Forelimb muscle (tissue), 1 donor: ENCODE data around the gene PCDHGA4. TPM values are rescaled to one million over a fixed set of nuclear protein-coding genes. Genes with fewer than 3 reads are reported as not detected.
"Not testable (repeated sequence)": the region's sequence is repeated elsewhere in the genome, so short reads cannot be mapped to it uniquely, and the experiment has no call there.

Experiments
- DNase-seq: peaks from one replicate; pipeline ENCODE4 v3.0.0-alpha.2; 2013; ENCODE audit warnings: low read depth
- polyA plus RNA-seq: library from polyadenylated mRNA; unstranded; fragments of 120-200 nt; gene quantifications from one replicate; pipeline ENCODE4 v1.2.1, GENCODE V29; 2013; ENCODE audit not compliant: insufficient read length

PCDHGA4 gene
- polyA plus RNA-seq, 1 donor = 1.0 TPM

DNA sequence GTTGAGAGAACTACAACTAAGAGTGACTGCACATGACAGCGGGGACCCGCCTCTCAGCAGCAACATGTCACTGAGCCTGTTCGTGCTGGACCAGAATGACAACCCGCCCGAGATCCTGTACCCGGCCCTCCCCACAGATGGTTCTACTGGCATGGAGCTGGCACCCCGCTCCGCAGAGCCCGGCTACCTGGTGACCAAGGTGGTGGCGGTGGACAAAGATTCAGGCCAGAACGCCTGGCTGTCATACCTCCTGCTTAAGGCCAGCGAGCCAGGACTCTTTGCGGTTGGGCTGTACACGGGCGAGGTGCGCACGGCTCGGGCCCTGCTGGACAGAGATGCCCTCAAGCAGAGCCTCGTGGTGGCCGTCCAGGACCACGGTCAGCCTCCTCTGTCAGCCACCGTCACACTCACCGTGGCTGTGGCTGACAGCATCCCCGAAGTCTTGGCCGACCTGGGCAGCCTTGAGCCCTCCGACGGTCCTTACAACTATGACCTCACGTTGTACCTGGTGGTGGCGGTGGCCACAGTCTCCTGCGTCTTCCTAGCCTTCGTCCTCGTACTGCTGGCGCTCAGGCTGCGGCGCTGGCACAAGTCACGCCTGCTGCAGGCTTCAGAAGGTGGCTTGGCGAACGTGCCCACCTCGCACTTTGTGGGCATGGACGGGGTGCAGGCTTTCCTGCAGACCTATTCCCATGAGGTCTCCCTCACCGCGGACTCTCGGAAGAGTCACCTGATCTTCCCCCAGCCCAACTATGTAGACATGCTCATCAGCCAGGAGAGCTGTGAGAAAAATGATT, 29.8 kb downstream of the PCDHGA4 start:
- DNase-seq = no peak

DNA sequence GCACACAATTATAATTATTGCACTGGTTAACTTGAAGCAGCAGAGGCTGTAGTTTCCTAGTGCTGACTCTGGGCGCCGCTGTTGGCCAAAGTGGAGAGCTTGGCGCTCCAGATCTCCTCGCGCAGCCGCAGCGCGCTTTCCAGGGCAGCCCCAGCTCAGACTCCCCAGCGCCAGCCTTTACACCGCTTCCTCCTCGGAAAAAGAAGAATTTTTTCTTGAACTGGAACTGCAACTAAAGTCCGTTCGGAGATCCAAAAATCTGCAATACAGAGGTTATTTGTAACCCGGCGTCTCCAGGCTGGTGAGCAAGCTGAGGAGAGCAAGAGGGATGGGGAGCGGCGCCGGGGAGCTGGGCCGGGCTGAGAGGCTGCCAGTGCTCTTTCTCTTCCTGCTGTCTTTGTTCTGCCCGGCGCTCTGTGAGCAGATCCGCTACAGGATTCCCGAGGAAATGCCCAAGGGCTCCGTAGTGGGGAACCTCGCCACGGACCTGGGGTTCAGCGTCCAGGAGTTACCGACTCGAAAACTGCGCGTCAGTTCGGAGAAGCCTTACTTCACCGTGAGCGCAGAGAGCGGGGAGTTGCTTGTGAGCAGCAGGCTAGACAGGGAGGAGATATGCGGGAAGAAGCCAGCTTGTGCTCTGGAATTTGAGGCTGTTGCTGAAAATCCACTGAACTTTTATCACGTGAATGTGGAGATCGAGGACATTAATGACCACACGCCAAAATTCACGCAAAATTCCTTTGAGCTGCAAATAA, 32.9 kb downstream of the PCDHGA4 start, which contains the start of gene PCDHGB4:
TSS of gene PCDHGB4 (plus strand) at position 142 of the 755 bp plus-strand sequence. CDS start at position 329, 187 bp downstream.
- DNase-seq = not testable (repeated sequence)

DNA sequence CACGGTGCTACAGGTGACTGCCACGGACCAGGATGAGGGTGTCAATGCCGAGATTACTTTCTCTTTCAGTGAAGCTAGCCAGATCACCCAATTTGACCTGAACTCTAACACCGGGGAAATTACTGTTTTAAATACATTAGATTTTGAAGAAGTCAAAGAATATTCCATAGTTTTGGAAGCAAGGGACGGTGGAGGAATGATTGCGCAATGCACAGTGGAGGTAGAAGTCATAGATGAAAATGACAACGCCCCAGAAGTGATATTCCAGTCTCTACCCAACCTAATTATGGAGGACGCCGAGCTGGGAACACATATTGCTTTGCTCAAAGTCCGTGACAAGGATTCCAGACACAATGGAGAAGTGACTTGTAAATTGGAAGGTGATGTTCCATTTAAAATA, 33.8 kb downstream of the PCDHGA4 start:
- DNase-seq = no peak

DNA sequence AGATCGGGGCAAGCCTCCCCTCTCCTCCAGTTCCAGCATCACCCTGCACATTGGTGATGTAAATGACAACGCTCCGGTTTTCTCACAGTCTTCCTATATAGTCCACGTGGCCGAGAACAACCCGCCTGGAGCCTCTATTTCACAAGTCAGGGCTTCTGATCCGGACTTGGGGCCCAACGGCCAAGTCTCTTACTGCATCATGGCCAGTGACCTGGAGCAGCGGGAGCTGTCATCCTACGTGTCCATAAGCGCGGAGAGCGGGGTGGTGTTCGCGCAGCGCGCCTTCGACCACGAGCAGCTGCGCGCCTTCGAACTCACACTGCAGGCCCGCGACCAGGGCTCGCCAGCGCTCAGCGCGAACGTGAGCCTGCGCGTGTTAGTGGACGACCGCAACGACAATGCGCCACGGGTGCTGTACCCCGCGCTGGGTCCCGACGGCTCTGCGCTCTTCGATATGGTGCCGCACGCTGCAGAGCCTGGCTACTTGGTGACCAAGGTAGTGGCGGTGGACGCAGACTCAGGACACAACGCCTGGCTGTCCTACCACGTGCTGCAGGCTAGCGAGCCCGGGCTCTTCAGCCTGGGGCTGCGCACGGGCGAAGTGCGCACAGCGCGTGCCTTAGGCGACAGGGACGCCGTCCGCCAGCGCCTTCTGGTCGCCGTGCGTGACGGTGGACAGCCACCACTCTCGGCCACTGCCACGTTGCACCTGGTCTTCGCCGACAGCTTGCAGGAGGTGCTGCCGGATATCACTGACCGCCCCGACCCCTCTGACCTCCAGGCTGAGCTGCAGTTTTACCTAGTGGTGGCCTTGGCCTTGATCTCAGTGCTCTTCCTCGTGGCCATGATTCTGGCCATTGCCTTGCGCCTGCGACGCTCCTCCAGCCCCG, 34.6 kb downstream of the PCDHGA4 start:
- DNase-seq = no peak

DNA sequence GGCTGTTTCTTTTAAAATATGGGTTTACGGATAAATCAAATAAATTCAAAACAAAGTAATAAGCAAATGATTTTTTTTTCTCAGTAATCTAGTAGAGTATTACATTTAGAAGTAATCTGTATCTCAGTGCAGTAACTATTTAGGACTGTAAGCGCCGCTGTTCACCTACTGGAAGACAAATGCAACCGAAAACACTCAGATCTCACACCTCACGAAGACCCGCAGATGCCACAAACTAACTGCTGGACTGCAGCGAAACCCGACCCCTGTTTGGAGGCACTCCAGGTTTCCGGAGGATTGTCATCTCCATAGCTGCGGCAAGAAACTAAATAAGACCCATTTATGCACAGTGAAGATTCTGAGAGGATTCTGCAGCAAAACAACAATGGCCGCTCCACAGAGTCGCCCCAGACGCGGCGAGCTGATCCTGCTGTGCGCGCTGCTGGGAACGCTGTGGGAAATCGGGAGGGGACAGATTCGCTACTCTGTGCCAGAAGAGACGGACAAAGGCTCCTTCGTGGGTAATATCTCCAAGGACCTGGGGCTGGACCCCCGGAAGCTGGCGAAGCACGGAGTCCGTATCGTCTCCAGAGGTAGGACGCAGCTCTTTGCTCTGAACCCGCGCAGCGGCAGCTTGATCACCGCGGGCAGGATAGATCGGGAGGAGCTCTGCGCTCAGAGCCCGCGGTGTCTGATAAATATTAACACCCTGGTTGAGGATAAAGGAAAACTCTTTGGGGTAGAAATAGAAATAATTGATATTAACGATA, 37.8 kb downstream of the PCDHGA4 start, which contains the start of gene PCDHGA8:
TSS of gene PCDHGA8 (plus strand) at position 205 of the 770 bp plus-strand sequence. CDS start at position 386, 181 bp downstream.
- DNase-seq = no peak

DNA sequence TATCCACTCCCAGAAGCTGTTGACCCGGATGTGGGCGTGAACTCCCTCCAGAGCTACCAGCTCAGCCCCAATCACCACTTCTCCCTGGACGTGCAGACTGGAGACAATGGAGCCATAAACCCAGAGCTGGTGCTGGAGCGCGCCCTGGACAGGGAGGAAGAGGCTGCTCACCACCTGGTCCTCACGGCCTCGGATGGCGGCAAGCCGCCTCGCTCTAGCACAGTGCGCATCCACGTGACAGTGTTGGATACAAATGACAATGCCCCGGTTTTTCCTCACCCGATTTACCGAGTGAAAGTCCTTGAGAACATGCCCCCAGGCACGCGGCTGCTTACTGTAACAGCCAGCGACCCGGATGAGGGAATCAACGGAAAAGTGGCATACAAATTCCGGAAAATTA, 38.4 kb downstream of the PCDHGA4 start:
- DNase-seq = no peak

DNA sequence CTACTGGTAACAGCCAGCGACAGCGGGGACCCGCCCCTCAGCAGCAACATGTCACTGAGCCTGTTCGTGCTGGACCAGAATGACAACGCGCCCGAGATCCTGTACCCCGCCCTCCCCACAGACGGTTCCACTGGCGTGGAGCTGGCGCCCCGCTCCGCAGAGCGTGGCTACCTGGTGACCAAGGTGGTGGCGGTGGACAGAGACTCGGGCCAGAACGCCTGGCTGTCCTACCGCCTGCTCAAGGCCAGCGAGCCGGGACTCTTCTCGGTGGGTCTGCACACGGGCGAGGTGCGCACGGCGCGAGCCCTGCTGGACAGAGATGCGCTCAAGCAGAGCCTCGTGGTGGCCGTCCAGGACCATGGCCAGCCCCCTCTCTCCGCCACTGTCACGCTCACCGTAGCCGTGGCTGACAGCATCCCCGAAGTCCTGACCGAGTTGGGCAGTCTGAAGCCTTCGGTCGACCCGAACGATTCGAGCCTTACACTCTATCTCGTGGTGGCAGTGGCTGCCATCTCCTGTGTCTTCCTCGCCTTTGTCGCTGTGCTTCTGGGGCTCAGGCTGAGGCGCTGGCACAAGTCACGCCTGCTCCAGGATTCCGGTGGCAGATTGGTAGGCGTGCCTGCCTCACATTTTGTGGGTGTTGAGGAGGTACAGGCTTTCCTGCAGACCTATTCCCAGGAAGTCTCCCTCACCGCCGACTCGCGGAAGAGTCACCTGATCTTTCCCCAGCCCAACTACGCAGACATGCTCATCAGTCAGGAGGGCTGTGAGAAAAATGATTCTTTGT, 39.8 kb downstream of the PCDHGA4 start:
- not testable (repeated sequence) for DNase-seq

DNA sequence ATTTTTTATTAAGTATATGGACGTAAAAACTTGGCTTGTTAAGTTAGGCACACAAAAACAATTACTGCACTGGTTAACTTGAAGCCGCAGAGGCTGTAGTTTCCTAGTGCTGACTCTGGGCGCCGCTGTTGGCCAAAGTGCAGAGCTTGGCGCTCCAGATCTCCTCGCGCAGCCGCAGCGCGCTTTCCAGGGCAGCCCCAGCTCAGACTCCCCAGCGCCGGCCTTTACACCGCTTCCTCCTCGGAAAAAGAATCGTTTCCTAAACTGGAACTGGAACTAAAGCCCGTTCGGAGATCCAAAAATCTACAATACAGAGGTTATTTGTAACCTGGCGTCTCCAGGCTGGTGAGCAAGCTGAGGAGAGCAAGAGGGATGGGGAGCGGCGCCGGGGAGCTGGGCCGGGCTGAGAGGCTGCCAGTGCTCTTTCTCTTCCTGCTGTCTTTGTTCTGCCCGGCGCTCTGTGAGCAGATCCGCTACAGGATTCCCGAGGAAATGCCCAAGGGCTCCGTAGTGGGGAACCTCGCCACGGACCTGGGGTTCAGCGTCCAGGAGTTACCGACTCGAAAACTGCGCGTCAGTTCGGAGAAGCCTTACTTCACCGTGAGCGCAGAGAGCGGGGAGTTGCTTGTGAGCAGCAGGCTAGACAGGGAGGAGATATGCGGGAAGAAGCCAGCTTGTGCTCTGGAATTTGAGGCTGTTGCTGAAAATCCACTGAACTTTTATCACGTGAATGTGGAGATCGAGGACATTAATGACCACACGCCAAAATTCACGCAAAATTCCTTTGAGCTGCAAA, 43.1 kb downstream of the PCDHGA4 start, which contains the start of gene PCDHGB5:
TSS of gene PCDHGB5 (plus strand) at position 192 of the 796 bp plus-strand sequence. CDS start at position 373, 181 bp downstream.
- not testable (repeated sequence) for DNase-seq

DNA sequence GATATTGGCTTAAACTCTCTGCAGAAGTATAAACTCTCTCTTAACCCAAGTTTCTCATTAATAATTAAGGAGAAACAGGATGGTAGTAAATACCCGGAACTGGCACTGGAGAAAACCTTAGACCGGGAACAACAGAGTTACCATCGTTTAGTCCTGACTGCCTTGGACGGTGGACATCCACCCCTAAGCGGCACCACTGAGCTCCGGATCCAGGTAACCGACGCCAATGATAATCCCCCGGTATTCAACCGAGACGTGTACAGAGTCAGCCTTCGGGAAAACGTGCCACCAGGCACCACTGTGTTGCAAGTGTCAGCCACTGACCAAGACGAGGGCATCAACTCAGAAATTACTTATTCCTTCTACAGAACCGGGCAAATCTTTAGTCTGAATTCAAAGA, 43.8 kb downstream of the PCDHGA4 start:
- DNase-seq = no peak

DNA sequence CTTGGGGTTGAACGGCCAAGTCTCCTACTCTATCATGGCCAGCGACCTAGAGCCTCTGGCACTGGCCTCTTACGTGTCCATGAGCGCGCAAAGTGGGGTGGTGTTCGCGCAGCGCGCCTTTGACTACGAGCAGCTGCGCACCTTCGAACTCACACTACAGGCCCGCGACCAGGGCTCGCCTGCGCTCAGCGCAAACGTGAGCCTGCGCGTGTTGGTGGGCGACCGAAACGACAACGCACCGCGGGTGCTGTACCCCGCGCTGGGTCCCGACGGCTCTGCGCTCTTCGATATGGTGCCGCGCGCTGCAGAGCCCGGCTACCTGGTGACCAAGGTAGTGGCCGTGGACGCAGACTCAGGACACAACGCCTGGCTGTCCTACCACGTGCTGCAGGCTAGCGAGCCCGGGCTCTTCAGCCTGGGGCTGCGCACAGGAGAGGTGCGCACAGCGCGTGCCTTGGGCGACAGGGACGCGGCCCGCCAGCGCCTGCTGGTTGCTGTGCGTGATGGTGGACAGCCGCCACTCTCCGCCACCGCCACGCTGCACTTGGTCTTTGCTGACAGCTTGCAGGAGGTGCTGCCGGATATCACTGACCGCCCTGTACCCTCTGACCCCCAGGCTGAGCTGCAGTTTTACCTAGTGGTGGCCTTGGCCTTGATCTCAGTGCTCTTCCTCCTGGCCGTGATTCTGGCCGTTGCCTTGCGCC, 44.9 kb downstream of the PCDHGA4 start:
- DNase-seq = no peak

DNA sequence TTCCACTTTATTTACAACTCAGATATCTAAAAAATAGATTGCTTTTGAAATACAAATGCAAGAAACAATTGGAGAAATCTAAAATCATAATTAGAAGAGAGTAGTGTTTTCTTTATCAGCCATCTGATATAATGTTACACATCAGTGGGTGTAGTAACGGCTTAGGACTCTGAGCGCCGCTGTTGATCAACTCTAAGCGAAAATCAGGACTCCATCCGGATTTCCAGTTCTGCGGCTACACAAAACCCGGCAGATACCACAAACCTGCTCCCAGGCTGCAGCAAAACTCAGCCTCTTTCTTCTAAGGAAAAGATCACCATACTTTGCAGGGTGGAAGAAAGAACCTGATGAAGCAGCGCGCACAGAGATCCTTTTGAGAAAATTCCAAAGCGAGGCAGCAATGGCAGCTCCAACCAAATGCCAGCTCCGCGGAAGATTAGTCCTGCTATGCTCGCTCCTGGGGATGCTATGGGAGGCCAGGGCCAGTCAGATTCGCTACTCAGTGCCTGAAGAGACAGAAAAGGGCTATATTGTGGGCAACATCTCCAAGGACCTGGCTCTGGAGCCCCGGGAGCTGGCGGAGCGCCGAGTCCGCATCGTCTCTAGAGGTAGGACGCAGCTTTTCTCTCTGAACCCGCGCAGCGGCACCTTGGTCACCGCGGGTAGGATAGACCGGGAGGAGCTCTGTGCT, 47.9 kb downstream of the PCDHGA4 start, which contains the start of gene PCDHGA9:
TSS of gene PCDHGA9 (plus strand) at position 226 of the 691 bp plus-strand sequence. CDS start at position 401, 175 bp downstream.
- no peak for DNase-seq

DNA sequence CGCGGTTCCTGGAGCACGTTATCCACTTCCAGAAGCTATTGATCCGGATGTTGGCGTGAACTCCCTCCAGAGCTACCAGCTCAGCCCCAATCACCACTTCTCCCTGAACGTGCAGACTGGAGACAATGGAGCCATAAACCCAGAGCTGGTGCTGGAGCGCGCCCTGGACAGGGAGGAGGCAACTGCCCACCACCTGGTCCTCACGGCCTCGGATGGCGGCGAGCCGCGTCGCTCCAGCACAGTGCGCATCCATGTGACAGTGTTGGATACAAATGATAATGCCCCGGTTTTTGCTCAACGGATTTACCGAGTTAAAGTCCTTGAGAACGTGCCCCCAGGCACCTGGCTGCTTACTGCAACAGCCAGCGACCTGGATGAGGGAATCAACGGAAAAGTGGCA, 48.6 kb downstream of the PCDHGA4 start:
- no peak for DNase-seq

Other genes starting within 250 kb of the PCDHGA4 start
- 3.1 TPM for gene PCDHB4, start 233.2 kb upstream of the PCDHGA4 start, polyA plus RNA-seq
- 3.8 TPM for gene PCDHB5, start 219.8 kb upstream of the PCDHGA4 start, polyA plus RNA-seq
- 1.4 TPM for gene PCDHB6, start 205.0 kb upstream of the PCDHGA4 start, polyA plus RNA-seq
- 1.9 TPM for gene PCDHB7, start 182.4 kb upstream of the PCDHGA4 start, polyA plus RNA-seq
- 1.8 TPM for gene PCDHB8, start 177.2 kb upstream of the PCDHGA4 start, polyA plus RNA-seq
- gene PCDHB16, start 172.6 kb upstream of the PCDHGA4 start, polyA plus RNA-seq = 2.5 TPM
- gene PCDHB9, start 167.9 kb upstream of the PCDHGA4 start, polyA plus RNA-seq = 2.9 TPM
- gene PCDHB10, start 162.7 kb upstream of the PCDHGA4 start, polyA plus RNA-seq = 3.6 TPM
- gene PCDHB11, start 155.4 kb upstream of the PCDHGA4 start, polyA plus RNA-seq = 2.2 TPM
- gene PCDHB12, start 146.3 kb upstream of the PCDHGA4 start, polyA plus RNA-seq = 2.5 TPM
- gene PCDHB13, start 141.1 kb upstream of the PCDHGA4 start, polyA plus RNA-seq = 2.4 TPM
- 6.3 TPM for gene PCDHB14, start 131.7 kb upstream of the PCDHGA4 start, polyA plus RNA-seq
- 7.0 TPM for gene PCDHB15, start 109.6 kb upstream of the PCDHGA4 start, polyA plus RNA-seq
- 0.10 TPM for gene SLC25A2, start 51.0 kb upstream of the PCDHGA4 start, polyA plus RNA-seq
- 76.1 TPM for gene TAF7, start 34.2 kb upstream of the PCDHGA4 start, polyA plus RNA-seq
- 0.58 TPM for gene PCDHGA1, start 24.5 kb upstream of the PCDHGA4 start, polyA plus RNA-seq
- 2.1 TPM for gene PCDHGA2, start 16.3 kb upstream of the PCDHGA4 start, polyA plus RNA-seq
- gene PCDHGA3, start 11.2 kb upstream of the PCDHGA4 start, polyA plus RNA-seq = 1.1 TPM
- 0.49 TPM for gene PCDHGB1, start 4.9 kb upstream of the PCDHGA4 start, polyA plus RNA-seq
- 1.7 TPM for gene PCDHGB2, start 5.0 kb downstream of the PCDHGA4 start, polyA plus RNA-seq
- gene PCDHGA5, start 9.1 kb downstream of the PCDHGA4 start, polyA plus RNA-seq = 2.6 TPM
- 1.6 TPM for gene PCDHGB3, start 15.2 kb downstream of the PCDHGA4 start, polyA plus RNA-seq
- 2.6 TPM for gene PCDHGA6, start 18.9 kb downstream of the PCDHGA4 start, polyA plus RNA-seq
- gene PCDHGA7, start 27.7 kb downstream of the PCDHGA4 start, polyA plus RNA-seq = 1.4 TPM
- 1.7 TPM for gene PCDHGB4, start 32.7 kb downstream of the PCDHGA4 start, polyA plus RNA-seq
- 0.73 TPM for gene PCDHGA8, start 37.6 kb downstream of the PCDHGA4 start, polyA plus RNA-seq
- 3.1 TPM for gene PCDHGB5, start 42.9 kb downstream of the PCDHGA4 start, polyA plus RNA-seq
- 3.3 TPM for gene PCDHGA9, start 47.8 kb downstream of the PCDHGA4 start, polyA plus RNA-seq
- gene PCDHGB6, start 53.0 kb downstream of the PCDHGA4 start, polyA plus RNA-seq = 3.5 TPM
- 1.4 TPM for gene PCDHGA10, start 58.0 kb downstream of the PCDHGA4 start, polyA plus RNA-seq
- gene PCDHGB7, start 62.7 kb downstream of the PCDHGA4 start, polyA plus RNA-seq = 7.0 TPM
- 2.7 TPM for gene PCDHGA11, start 66.0 kb downstream of the PCDHGA4 start, polyA plus RNA-seq
- gene PCDHGA12, start 75.5 kb downstream of the PCDHGA4 start, polyA plus RNA-seq = 1.7 TPM
- gene PCDHGC3, start 120.9 kb downstream of the PCDHGA4 start, polyA plus RNA-seq = 83.8 TPM
- gene PCDHGC4, start 130.0 kb downstream of the PCDHGA4 start, polyA plus RNA-seq = 1.8 TPM
- 0.78 TPM for gene PCDHGC5, start 134.1 kb downstream of the PCDHGA4 start, polyA plus RNA-seq